NCI-H1694 treated with DMSO at 0.1 percent for 48 hours (cell line): ENCODE data around the gene FBXW11.
"Not testable (repeated sequence)": the region's sequence is repeated elsewhere in the genome, so short reads cannot be mapped to it uniquely, and the experiment has no call there.

Experiments
- DNase-seq: peaks from one replicate; lab custom pipeline; 2025; lab: John Stamatoyannopoulos, UW

The FBXW11 gene

GRCh38 chr5:171984748-171985419 lies 21.6 kb downstream of the FBXW11 start:
- no peak for DNase-seq

GRCh38 chr5:171981847-171982246 lies 24.6 kb downstream of the FBXW11 start:
- DNase-seq: no peak

GRCh38 chr5:171980792-171981191 lies 25.6 kb downstream of the FBXW11 start:
- DNase-seq: no peak

- DNase-seq: no peak
Observed at GRCh38 chr5:171979606-171980005, 26.8 kb downstream of the FBXW11 start.

GRCh38 chr5:171978519-171978918 lies 27.9 kb downstream of the FBXW11 start:
- no peak for DNase-seq

- DNase-seq: no peak
Observed at GRCh38 chr5:171978016-171978415, 28.4 kb downstream of the FBXW11 start.

- not testable (repeated sequence) for DNase-seq
Observed at GRCh38 chr5:171977244-171977950, 29.0 kb downstream of the FBXW11 start.

- DNase-seq: no peak
Observed at GRCh38 chr5:171975877-171976667, 30.4 kb downstream of the FBXW11 start.

GRCh38 chr5:171975262-171975876 lies 31.1 kb downstream of the FBXW11 start:
- no peak for DNase-seq

- DNase-seq: no peak
Observed at GRCh38 chr5:171970826-171971225, 35.6 kb downstream of the FBXW11 start.

- no peak for DNase-seq
Observed at GRCh38 chr5:171969288-171969880, 37.1 kb downstream of the FBXW11 start.

- no peak for DNase-seq
Observed at GRCh38 chr5:171968531-171968930, 37.9 kb downstream of the FBXW11 start.

- DNase-seq: no peak
Observed at GRCh38 chr5:171966964-171967363, 39.5 kb downstream of the FBXW11 start.

- no peak for DNase-seq
Observed at GRCh38 chr5:171966270-171966669, 40.2 kb downstream of the FBXW11 start.

- DNase-seq: no peak
Observed at GRCh38 chr5:171965745-171966144, 40.7 kb downstream of the FBXW11 start.

GRCh38 chr5:171963416-171963815 lies 43.0 kb downstream of the FBXW11 start:
- no peak for DNase-seq

GRCh38 chr5:171961117-171961516 lies 45.3 kb downstream of the FBXW11 start:
- DNase-seq: no peak

- no peak for DNase-seq
Observed at GRCh38 chr5:171957591-171958251, 48.7 kb downstream of the FBXW11 start.

- DNase-seq: no peak
Observed at GRCh38 chr5:171956887-171957495, 49.4 kb downstream of the FBXW11 start.

GRCh38 chr5:171956314-171956713 lies 50.1 kb downstream of the FBXW11 start:
- DNase-seq: no peak

GRCh38 chr5:171955761-171956160 lies 50.7 kb downstream of the FBXW11 start:
- no peak for DNase-seq
